BJ (cell line): ENCODE measurements around the gene TUBGCP4. TPM values are rescaled to one million over a fixed set of nuclear protein-coding genes. Genes with fewer than 3 reads are reported as not detected.

ENCODE experiments used
- CTCF ChIA-PET: fragments of 350-600 bp; formaldehyde crosslinking; extraction: SDS; loops from one replicate; lab custom pipeline; 2021; ENCODE audit warnings: antibody characterized with exemption, inconsistent platforms; lab: Yijun Ruan, JAX
- POLR2A ChIA-PET: fragments of 300-600 bp; sonication (Branson Sonifier 250); formaldehyde crosslinking; extraction: SDS; loops from one replicate; lab custom pipeline; 2021; ENCODE audit warnings: antibody characterized with exemption; lab: Charles Lee
- DNase-seq: peaks from one replicate; pipeline ENCODE4 v3.0.0-alpha.2; 2011; ENCODE audit warnings: low read depth
- H3K27me3 ChIP-seq: 2 replicates; pipeline ENCODE4 v1.6.0; 2011; ENCODE audit warnings: low read length; ENCODE audit not compliant: control insufficient read depth, insufficient read depth
- H3K36me3 ChIP-seq: 2 replicates; pipeline ENCODE4 v1.5.1; 2011; ENCODE audit warnings: low read length; ENCODE audit not compliant: control insufficient read depth, insufficient read depth
- H3K4me3 ChIP-seq: 2 replicates; pipeline ENCODE4 v1.5.1; 2011; ENCODE audit warnings: low read depth, mild to moderate bottlenecking, control low read depth, low read length
- polyA plus RNA-seq: library from polyadenylated mRNA; depleted of rRNA; stranded (reverse); fragments of >200 nt; gene quantifications from 2 replicates; pipeline ENCODE4 v1.2.3, GENCODE V29; 2011
- TF ChIP-seq, protein P1 (sequence below): IDR thresholded peaks from 2 replicates; pipeline ENCODE4 v1.5.1; 2011; ENCODE audit warnings: low read depth, mild to moderate bottlenecking, control low read depth, inconsistent platforms, low read length, moderate library complexity; ENCODE audit not compliant: insufficient read depth

TUBGCP4 gene
- polyA plus RNA-seq, 1 experiment = 10.3 TPM

DNA sequence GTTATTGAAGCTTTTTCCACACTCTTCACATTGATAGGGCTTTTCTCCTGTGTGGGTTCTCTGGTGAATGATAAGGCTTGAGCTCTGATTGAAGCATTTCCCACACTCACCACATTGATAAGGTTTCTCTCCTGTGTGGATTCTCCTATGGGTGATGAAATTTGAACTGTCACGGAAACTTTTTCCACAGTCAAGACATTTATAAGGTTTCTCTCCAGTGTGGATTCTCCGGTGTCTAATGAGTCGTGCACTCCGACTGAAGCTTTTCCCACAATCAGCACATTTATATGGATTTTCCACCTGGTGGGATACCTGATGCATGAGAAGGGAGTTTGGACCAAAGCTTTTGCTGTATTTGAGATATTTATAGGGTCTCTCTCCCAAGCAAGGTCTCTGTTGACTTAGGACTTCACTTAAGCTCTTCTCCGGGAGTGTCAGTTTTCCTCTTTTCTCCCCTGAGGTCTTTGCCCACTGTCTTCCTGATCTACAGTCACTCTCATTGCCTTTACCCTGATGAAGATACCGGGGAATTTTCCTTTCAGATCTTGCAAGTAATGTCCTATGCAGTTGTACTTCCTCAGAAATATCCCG, 9.5 kb upstream of the TUBGCP4 start:
- Histone ChIP-seq H3K36me3 (peaks cover 17% of the 10 kb centered on the region), H3K4me3 (no peak overlapping the region), H3K27me3 (no peaks in the 10 kb centered on the region)
- TF ChIP-seq, protein P1, sequence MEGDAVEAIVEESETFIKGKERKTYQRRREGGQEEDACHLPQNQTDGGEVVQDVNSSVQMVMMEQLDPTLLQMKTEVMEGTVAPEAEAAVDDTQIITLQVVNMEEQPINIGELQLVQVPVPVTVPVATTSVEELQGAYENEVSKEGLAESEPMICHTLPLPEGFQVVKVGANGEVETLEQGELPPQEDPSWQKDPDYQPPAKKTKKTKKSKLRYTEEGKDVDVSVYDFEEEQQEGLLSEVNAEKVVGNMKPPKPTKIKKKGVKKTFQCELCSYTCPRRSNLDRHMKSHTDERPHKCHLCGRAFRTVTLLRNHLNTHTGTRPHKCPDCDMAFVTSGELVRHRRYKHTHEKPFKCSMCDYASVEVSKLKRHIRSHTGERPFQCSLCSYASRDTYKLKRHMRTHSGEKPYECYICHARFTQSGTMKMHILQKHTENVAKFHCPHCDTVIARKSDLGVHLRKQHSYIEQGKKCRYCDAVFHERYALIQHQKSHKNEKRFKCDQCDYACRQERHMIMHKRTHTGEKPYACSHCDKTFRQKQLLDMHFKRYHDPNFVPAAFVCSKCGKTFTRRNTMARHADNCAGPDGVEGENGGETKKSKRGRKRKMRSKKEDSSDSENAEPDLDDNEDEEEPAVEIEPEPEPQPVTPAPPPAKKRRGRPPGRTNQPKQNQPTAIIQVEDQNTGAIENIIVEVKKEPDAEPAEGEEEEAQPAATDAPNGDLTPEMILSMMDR = no peak
- ChIA-PET POLR2A (no interaction called here), CTCF (interaction anchor here (1.0 kb wide), 1 partner anchor 15 kb away, joined by 6 read pairs; no protein-coding TSS in a partner anchor)
- no peak for DNase-seq

DNA sequence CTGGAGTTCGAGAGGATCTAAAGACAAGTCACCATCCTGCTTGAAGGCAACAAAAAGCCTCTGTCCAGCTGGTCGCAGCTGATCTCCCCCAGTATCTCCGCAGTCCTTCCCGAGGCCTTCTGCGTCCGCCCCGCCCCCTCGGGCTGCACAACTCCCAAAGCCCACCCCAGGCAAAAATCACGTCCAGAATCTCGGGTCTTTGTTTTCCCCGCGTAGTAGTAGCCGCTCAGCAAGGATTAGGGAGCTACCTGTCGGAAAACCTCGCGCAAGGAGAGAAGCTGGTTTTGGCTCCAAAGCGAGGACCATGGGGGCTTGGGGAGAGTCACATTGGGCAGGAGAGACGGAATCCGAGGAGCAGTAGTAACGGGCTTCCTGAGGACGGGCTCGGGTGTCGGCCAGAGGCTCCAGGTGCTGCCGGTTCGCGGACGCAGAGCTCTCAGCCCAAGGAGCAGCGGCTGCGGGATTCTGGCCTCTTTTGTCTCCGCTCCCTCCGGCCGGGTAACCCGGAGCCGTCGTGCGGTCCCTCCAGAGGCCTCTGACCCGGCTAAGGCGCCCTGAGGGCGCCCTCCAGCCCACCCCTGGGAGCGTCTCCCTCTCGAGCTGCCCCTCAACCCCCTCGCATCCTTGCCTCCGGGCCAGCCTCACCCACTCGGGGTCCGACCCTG, 459 bp upstream of the TUBGCP4 start:
- Histone ChIP-seq H3K4me3 (peak overlapping the region; percentile 72), H3K27me3 (no peaks in the 10 kb centered on the region), H3K36me3 (peaks cover 7% of the 10 kb centered on the region)
- DNase-seq = no peak
- CTCF ChIA-PET = interaction anchor here (0.6 to 1.4 kb wide), 5 partner anchors 10 to 36 kb away, joined by 3 to 4 read pairs (median 3); no protein-coding TSS in a partner anchor
- POLR2A ChIA-PET = interaction anchor here (0.6 to 0.7 kb wide), 2 partner anchors 140 to 255 kb away, joined by 3 to 6 read pairs; no protein-coding TSS in a partner anchor
- TF ChIP-seq, protein P1 = no peak

DNA sequence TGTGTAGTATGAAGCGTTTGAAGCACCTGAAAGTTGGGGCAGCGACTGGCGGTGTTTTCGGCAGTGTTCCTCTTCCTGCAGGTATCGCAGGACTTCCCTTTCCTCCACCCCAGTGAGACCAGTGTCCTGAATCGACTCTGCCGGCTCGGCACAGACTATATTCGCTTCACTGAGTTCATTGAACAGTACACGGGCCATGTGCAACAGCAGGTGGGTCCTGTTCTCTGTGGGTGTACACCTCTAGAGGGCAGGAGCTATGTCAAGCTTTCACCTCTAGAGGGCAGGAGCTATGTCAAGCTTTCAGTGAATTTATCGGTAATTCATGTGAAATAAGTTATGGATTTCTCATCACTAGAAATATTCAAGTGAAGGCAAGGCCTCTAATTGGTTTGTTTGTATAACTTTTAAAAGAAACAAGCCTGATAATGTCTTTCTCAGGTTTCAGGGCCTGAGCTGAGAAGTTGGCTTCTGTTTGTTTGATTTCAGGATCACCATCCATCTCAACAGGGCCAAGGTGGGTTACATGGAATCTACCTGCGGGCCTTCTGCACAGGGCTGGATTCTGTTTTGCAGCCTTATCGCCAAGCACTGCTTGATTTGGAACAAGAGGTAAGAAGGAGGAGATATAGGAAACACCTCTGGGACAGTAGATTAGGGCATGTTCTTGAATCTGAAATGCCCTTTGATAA, 5.3 kb downstream of the TUBGCP4 start:
- TF ChIP-seq, protein P1 = peak; percentile 87
- POLR2A ChIA-PET = interaction anchor here (0.6 kb wide), 1 partner anchor 10 kb away, joined by 16 read pairs; no protein-coding TSS in a partner anchor
- Histone ChIP-seq H3K27me3 (no peaks in the 10 kb centered on the region), H3K36me3 (peaks cover 5% of the 10 kb centered on the region; the same call in 1 of the 2 replicates), H3K4me3 (no peak overlapping the region)
- DNase-seq = no peak
- CTCF ChIA-PET = interaction anchor here (0.7 to 1.8 kb wide), 10 partner anchors 11 to 29 kb away, joined by 3 to 10 read pairs (median 4); no protein-coding TSS in a partner anchor

DNA sequence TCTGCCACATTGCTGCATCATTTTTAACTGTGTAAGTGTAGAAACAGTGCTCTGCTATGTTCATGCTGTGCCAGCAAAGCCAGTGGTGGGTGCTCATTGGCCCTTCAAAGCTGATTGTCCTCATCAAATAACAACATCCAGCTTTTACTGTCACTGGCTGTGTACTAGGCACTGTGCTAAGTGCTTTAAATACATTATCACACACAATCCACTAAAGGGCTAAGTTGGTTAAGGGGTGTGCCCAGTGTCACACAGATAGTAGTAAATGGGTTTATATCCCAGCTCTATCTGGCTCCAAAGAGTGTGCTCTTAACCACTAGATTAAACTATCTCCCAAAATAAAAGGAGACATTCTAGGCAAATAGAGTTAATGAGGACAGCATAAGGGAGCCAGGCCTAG, 7.7 kb downstream of the TUBGCP4 start:
- no peak for DNase-seq
- ChIA-PET CTCF (interaction anchor here (0.6 to 0.8 kb wide), 2 partner anchors 11 to 955 kb away, joined by 3 read pairs; no protein-coding TSS in a partner anchor), POLR2A (interaction anchor here (0.6 kb wide), 1 partner anchor 371 kb away, joined by 4 read pairs; no protein-coding TSS in a partner anchor)
- TF ChIP-seq, protein P1 = no peak
- Histone ChIP-seq H3K27me3 (no peaks in the 10 kb centered on the region), H3K4me3 (no peak overlapping the region), H3K36me3 (peaks cover 5% of the 10 kb centered on the region; the same call in 1 of the 2 replicates)

DNA sequence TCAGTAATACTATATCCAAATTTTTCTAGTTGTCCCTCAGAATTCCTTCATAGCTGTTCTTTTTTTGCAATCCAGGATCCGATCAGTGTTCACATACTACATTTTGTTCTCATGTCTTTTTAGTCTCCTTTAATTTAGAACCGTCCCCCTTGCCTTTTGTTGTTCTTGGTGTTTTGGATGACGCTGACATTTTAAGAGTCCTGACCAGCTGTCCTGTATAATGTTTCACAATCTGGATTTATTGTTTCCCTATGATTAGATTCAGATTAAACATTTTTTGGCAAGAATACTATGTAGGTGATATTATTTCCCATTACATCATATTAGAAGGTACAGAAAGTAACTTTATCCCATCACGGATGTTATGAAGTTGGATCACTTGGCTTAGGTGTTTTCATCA, 11.4 kb downstream of the TUBGCP4 start:
- H3K4me3 ChIP-seq = no peak overlapping the region
- ChIA-PET CTCF (no interaction called here), POLR2A (no interaction called here)
- peaks cover 5% of the 10 kb centered on the region for H3K36me3 ChIP-seq
- no peaks in the 10 kb centered on the region for H3K27me3 ChIP-seq
- DNase-seq = no peak
- TF ChIP-seq, protein P1 = no peak
